ENCODE results near the gene KCNK4.
A peak's percentile ranks its signal among the peaks of the same experiment; 100 is the strongest.

The KCNK4 gene

DNA sequence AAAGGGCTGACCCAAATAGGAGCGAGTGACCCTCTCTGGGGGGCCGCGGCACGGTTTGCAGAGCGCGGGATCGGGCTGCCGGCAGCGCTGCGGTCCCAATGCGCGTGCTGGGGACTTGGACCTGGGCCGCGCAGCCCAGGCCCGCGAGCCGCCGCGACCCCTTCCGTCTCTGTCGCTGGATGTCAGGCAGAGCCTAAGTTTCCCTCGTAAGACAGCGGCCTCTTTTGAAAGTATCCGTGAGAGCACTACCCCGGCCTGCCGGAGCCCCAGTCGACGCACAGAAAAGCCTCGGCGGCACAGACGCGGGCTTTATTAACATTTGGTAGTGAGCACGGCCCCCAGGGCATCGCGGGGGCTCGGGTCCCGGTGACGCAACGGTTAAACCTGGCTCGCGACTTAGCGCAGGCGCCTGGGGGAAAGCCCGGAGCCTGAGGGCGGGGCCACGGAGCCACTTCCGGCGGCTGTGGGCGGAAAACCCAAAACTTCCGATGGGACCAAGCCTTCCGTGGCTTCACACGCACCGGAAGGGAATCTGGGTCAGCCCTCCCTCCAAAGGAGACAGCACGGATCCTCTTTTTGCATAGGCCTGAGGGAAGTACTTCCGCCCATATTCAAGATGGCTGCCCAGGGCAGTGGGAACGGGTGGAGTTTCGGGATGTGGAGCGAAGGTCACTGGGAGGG, 21.4 kb upstream of the KCNK4 start:
- DNase-seq = peak; percentile 99

DNA sequence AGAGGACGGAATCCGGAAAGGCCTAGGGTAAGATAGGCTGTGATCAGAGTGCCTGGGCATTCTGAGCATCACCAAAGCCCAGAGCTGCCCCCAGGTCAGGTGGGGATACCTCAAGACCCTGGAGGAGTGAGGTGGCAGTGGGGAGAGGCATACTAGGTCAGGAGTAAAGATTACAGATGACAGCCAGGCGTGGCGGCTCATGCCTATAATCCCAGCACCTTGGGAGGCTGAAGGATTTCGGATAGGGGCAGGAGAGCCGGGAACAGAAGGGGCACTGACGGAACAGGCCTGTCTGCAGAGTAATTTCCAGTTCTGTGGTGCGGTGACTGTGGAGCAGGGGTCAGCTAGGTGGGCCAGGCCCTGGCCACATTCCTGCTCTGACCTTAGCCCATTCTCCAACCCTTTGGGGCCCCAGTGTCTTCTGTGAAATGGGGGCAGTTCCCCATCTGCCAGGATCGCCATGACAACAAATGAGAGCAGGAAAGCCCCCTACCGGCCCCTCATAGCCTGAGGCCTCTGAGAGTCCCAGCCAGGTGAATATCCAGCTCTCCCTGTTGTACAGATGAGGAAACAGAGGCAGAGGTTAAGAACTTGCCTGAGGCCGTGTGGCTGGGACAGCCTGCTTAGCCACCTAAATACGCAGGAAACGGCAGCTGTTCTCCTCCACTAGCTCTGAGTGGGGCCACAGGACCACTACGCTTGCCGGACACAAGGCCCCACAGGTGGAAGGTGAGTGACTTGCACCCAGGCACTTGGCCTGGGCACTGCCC, 15.9 kb upstream of the KCNK4 start:
- no peak for DNase-seq

DNA sequence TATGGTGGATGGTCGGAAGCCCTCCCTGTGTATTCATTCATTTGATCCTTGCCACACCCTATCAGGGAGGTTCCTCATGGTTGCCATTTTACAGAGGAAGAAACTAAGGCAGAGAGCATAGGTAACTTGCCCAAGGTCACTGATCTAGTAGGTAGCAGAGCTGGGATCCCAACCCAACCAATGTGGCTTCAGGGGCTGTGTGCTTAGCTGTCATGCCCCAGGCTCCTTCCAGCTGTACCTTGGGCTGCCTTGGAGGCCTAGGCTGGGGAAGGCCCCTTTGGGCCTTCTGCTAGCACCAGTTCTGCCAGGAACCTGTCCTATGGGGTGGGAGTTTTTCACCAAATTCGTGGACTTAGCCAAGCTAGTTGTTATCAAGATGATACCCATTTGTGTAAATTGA, 15.3 kb upstream of the KCNK4 start:
- no peak for DNase-seq

DNA sequence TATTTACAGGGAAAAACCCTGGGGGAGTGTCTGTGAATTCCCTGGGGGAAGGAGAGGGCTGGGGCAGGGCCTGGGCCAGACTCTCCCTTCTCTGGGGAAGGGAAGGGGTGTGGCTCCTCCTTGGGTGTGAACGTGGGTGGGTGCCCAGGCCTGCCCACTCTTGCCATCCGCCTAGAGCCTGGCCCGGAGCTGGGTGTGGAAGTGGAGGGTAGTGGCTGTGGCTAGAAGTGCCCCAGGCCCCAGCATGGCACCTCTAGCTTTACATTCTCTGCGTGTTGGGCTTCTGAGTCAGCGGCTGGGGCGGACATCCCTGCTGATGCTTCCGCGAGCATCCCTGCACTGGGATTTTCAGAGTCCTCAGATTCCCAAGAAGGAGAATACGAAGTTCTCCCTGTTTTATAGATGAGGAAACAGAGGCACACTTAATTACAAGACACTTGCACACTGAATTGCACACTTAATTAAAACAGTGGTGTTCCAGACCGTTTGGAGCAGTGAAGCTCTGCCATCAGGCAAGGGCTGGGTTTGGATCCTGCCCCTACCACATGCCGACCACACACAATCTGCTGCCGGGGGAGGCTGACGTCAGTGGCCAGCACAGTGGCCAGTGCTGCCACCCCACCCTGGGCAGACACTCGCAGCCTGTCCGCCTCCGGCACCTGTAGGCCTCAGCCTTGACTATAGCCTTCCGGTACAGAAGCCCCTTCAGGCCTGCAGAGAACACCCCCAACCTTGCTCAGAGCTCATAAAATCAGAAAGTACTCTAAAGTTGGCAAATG, 14.3 kb upstream of the KCNK4 start:
- DNase-seq = no peak

DNA sequence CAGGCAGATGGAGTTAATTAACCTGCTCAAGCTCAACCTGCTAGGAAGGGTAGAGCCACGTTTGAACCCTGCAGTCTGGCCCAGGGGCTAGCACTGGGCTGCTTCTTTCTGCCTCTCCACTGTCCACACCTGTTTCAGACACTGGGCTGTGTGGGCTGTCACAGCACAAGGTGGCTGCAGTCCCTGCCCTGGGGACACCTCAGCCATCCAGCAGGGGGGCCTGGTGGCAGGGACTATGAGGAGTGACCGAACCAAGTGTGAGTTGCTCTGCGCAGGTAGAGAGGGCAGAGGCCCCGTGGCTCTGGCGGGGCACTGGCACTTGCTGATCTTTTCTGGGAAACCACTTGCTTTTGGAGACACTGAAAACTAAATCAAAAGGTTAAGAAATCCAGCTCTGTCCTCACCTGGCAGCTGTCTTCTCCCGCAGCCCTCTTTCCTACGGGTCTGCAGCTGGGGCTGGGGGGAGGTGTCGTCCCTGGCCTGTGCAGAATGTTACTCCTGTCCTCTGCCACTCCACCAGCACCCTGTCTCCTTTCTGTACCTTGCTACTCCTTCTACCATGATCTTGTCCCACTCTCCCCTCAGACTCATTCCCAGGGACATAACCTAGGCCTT, 12.4 kb upstream of the KCNK4 start:
- no peak for DNase-seq

DNA sequence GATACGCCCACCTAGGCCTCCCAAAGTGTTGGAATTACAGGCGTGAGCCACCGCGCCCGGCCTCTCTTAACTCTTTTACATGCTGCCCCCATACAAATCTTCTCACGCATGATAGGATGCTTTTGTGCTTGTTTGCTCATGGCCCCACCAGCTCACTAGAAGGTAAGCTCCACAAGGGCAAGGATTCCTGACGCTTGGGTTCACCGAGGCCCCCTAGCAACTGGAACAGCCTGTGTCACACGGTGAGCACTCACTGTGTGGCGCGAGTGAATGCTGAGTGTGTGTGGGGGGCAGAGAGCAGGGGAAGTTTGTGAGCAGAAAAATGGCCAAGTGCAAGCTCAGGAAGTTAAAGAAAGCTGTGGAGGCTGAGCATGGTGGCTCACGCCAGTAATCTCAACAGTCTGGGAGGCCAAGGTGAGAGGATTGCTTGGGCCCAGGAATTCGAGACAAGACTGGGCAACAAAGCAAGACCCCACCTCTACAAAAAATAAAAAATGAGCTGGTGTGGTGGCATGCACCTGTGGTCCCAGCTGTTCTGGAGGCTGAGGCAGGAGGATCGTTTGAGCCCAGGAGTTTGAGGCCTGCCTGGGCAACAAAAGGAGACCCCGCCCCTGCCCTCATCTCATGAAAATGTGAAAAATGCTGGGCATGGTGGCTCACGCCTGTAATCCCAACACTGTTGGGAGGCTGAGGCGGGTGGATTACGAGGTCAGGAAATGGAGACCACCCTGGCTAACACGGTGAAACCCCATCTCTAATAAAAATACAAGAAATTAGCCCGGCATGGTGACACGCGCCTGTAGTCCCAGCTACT, 8.9 kb upstream of the KCNK4 start:
- DNase-seq = no peak

DNA sequence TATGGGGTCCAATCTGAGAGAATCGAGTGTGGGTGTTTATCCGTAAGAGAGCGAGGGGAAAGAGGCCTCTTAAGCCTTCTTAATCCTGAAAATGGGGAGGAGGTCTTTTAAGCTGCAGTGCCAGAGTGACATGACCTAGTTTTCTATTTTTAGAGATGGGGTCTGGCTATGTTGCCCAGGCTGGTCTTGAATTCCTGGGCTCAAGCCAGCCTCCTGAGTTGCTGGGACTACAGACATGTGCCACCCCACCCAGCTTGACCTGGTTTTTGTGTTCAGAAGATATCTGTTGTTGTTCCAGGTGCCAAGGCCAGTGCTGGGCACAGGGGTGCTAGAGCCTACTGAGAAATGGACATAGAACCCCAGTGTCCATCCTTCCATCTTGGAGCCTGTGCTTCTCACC, 8.0 kb upstream of the KCNK4 start:
- DNase-seq = no peak

DNA sequence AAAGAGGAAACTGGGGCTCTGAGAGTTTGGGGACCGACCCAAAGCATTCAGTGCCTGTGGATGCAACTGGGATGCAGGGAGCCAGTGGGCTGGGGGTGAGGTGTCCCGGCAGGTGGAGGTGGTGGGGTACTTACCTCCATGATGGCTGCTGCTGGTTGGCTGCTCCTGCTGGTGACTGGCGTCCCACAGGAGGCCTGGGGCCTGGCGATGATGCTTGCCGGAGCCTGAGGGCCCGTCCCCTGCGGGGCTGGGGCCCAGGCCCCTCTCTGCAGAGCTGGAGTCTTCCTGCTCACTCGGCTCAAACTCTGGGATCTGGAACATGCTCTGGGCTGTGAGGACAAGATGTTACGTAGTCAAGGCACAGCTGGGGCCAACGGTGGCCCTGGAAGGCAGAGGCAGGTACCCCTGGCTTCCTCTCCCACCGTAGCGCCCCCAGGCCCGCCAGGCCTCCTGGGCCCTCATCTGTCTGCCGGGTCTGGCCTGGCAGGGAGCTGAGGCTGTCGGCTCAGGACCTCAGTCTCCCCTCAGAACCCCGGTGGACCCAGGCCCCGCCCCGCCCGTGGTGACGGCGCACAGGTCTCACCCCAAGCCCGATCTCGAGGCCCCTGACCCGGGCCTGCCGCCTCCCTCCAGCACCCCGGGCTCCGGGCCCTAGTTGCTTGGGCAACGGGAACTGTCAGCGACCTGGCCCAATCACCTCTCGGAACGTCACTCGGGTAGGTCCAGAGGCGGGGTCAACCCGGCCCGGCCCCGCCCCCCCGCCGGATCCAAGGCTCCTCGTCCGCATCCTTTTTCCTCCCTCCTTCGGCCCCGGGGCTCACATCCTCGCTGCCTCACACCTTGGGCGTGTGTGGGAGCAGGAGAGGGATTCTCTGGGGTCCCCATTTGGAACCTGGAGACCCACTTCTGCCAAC, 6.8 kb upstream of the KCNK4 start, which contains the start of gene BAD:
BAD (minus strand) TSS at position 618 of the 914 bp plus-strand sequence; CDS start at position 321, 297 bp downstream.
- peak; percentile 96 for DNase-seq

DNA sequence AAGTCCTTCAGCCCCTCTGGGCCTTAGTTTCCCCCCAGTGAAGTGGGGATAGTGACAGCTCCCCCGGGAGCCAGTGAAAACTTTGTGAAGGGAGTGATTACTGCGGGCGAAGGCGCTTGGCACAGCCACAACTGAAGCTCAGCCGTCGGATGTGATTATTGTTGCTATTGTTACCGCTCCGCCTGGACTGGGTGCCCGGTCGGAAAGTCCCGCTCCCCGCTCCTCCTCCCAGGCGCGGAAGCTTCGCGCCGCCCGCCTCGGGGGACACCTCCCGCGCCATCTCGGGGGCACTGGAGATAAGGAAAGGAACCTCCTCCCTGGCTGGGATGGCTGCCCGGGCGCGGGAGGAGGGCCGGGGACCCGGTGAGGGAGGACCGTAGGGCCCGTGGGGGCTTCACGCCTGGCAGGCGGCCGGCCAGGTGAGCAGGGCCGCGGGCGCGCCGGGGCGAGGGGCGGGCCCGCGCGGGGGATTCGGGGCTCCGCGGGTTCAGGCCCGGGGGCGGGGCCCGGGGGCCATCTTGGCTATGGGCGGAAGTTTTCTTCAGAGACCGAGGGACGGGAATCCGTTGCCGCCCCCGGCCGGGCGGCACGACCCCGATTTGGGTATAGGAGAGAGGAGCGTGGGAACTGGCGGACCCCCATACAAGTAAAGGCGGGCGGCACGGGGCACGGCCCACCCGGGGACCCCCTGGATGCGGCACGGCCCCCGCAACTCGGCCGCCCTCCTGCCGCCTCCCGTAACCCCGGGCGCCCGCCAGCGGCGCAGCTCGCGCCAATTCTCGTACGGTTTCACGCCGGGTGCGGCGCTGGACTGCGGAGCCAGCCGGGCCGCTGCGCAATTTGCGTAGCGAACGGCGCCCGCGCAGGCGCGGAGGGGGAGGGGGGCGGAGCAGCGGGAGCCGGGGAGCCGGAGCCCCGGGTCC, 5.9 kb upstream of the KCNK4 start, which contains the start of gene GPR137:
GPR137 (plus strand) TSS at position 887 of the 923 bp plus-strand sequence. CDS start 677 bp downstream, outside the sequence.
- DNase-seq = peak; percentile 97

DNA sequence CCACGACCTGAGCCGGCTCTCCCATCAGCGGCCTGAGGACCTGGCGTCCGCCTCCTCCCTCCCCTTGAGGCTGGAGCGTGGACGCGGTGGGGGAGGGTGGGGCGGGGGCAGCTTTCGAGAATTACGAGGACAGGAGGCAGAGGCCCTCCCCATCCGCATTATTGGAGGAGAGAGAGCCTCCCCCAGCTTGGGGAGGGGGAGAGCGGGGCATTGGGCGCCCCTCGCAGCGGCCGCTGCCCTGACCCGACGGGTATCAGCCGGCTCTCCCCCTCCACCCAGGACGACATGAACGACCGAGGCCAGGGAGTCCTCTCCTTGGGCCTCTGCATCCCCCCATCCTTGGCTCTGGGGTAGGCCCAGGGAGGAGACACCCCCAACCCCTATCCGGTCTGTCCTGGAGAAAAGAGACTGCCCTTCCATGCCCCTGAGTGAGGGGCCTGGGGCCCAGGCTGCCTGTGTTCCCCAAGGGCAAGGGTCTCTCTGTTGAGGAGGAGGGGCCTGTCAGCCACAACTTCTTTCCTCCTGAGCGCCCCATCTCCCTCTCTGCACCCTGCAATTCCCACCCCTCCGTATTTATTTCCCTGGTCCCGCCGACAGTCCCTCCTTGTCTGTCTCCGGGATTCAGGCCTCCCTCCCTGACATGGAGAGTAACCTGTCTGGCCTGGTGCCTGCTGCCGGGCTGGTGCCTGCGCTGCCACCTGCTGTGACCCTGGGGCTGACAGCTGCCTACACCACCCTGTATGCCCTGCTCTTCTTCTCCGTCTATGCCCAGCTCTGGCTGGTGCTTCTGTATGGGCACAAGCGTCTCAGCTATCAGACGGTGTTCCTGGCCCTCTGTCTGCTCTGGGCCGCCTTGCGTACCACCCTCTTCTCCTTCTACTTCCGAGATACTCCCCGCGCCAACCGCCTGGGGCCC, 5.0 kb upstream of the KCNK4 start:
- DNase-seq = no peak

DNA sequence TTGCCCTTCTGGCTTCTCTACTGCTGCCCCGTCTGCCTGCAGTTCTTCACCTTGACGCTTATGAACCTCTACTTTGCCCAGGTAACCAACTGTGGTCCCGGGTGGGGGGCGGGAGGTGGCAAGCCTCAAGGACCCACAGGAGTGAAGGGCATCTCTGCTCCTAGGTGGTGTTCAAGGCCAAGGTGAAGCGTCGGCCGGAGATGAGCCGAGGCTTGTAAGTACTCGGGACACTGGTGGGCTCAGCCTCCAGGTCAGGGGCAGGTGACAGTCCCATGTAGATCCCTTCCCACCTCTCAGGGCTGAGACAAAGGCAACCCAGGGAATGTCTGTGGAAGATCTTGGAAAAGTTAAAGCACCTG, 4.3 kb upstream of the KCNK4 start:
- DNase-seq = no peak

DNA sequence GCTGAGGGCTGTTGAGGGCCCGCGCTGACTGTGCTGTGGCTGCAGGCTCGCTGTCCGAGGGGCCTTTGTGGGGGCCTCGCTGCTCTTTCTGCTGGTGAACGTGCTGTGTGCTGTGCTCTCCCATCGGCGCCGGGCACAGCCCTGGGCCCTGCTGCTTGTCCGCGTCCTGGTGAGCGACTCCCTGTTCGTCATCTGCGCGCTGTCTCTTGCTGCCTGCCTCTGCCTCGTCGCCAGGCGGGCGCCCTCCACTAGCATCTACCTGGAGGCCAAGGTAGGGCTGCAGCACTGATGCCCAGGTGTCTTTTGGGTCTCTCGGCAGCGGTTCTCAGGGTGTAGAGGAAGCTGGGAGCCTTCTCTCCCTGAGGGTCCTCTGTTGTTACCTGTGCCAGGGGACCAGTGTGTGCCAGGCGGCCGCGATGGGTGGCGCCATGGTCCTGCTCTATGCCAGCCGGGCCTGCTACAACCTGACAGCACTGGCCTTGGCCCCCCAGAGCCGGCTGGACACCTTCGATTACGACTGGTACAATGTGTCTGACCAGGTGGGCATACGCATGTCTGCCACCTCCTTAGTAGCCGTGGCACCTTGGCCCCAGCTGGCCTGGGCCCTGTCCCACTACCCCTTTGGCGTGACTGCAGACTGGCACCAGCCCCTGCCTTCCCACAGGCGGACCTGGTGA, 3.3 kb upstream of the KCNK4 start:
- DNase-seq = no peak

DNA sequence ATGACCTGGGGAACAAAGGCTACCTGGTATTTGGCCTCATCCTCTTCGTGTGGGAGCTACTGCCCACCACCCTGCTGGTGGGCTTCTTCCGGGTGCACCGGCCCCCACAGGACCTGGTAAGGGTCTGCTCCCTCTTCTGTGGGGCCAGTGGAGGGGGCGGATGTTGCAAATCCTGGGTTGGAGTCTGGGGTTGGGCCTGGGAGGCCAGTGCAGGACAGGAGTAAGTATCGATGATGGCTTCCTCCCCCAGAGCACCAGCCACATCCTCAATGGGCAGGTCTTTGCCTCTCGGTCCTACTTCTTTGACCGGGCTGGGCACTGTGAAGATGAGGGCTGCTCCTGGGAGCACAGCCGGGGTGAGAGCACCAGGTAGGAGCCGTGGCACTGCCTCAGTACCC, 2.8 kb upstream of the KCNK4 start:
- no peak for DNase-seq

DNA sequence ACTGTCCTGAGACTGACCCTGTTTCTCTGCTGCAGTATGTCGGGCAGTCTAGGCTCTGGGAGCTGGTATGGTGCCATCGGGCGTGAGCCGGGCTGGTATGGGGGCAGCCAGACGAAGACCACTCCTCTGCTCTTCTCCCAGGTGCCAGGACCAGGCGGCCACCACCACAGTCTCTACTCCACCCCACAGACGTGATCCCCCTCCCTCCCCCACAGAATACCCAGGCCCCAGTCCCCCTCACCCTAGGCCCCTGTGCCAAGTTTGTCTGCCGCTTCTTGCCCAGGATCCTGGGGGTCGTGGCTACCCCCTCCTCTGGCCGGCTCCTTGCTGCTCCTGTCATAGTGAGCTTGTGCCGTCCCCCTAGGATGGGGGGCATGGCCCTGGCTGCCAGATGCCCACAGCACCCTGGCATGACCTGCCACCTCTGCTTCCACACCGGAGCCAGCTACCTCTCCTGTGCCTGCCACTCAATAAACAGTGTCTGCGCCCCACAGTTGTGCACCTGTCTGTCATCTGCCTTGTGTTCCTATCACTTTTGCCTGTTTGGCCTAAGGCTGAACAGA, 2.0 kb upstream of the KCNK4 start:
- DNase-seq = no peak

DNA sequence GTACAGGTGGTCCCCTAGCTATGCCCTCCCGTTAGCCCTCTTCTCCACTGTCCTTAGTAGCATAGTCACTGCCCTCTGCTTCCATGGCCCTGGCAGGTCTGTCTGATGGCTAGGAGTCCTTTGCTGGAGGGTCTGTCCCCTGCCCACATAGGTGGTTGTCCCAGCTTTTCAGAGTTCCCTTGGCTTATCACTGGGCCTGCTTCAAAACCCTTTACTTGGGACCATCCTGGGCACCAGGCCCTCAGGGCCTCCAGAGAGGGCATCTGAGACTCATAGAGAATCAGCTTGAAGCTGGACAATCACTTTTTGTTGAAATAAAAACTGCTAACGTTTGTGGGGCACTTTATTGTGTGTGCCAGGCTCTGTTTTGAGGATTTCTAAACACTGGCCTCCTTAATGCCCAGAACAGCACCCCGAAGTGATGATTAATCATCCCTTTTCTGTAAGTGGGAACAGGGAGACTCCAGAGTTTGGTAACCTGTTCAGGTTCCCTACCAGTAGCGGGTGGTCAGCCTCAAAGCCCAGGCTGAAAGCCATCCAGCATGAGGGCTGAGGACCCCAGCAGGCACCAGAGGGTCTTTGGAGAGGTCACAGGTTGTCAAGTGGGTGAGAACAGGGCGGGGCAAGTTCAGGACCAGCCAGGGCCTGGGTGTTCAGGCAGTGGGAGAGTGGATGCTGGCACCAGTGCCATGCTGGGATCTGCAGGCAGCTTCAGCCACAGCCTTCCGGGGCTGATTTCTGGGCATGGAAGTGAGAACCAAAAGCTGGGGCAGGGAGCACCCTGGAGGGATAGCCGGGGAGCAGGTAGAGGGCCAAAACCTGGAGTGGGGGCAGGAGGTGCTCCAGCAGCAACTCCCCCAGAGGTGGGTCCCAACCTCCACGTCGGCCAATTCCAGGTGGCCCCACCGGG, 495 bp upstream of the KCNK4 start:
- DNase-seq = no peak

DNA sequence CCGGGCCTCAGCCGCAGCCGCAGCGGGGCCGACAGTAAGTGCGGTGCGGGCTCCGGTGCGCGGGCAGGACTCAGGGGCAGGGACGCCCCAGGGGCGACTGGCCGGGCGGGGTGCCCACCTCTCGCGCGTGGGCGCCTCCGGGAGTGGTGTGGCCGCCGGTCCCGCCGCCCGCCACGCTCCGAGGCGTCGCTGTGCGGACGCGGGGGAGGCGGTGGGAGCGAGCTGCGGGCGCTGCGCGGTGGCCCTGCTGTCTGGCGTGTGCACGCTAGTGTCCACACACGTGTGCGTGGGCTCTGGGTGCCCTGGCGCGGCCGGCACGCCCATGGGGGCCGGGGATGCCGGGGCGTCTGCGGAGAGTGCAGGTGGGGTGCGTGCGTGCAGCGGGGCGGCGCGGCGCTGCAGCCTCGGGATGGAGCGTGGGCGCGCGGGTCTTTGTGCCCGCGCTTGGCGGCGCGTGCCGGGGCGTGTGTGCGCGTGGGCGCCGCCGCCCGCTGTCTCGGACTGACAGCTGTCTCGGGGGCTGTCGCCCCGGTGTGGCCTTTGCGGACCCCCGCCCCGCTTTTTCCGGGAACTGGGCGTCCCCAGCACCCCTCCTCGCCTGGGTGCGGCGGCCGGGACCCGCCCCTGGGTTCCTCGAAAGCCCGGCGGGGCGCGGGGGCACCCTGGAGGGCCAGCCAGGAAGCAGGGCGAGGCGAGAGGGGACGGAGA, 804 bp downstream of the KCNK4 start:
- no peak for DNase-seq

Measured in stimulated activated CD8-positive, alpha-beta memory T cell treated with anti-CD3 and anti-CD28 coated beads, Interleukin-4, amount 100 ng/mL, for 48 hours (primary cell).